ENCODE data around the gene SFN. TPM values are rescaled to one million over a fixed set of nuclear protein-coding genes. Genes with fewer than 3 reads are reported as not detected.

The SFN gene
- total RNA-seq, 1 experiment from 2014 or later: 245 TPM

DNA sequence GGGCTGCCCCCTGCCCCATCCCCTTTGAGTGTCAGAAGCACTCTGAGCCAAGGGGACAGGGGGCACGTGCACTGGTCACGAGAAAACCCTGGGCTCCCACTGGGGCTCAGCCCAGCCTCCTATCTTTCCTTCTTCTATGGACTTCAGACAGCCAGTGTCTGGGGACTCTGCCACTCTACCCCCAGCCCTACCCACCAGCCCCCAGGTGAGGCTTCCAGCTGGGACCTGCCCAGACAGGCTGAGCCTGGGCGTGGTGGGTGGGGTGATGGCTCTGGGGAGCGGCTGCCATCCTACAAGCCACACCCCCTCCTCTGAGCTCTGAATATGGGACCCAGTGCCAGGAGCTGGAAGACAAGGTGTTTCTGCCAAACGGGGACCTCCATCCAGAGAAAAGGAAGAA lies 8.0 kb upstream of the SFN start:
- Histone ChIP-seq H3K4me3 (replicated peaks in 1 of 2; ENCODE audit: low read depth in 1 of 2, low read length in 2 of 2) (no peak overlapping the region), H3K9ac (ENCODE audit: low read length) (0 out of 2 replicates have a peak overlapping the region, but pooled peaks have one; percentile 31), H3K4me2 (ENCODE audit: low read length) (peak overlapping the region; percentile 33; the same call in 1 of the 2 replicates), H4K20me1 (ENCODE audit: insufficient read depth) (no peaks in the 10 kb centered on the region), H3K36me3 (ENCODE audit: control insufficient read depth in 1 of 2, insufficient read depth in 2 of 2, low read length in 2 of 2) (peaks cover 8 to 32% of the 10 kb centered on the region in 2 experiments; a peak in 3 of 4 replicates), H2AFZ (ENCODE audit: low read depth, low read length, poor library complexity, severe bottlenecking) (no peak overlapping the region), H3K9me3 (ENCODE audit: control insufficient read depth in 1 of 2, insufficient read depth in 1 of 2, low read depth in 1 of 2, low read length in 2 of 2) (no peaks in the 10 kb centered on the region), H3K79me2 (ENCODE audit: insufficient read depth, low read length) (no peaks in the 10 kb centered on the region; the same call in 1 of the 2 replicates), H3K4me1 (ENCODE audit: control insufficient read depth in 1 of 2, insufficient read depth in 2 of 2, low read length in 2 of 2) (peaks cover 21 to 73% of the 10 kb centered on the region in 2 experiments), H3K27me3 (ENCODE audit: insufficient read depth, low read length) (no peaks in the 10 kb centered on the region), H3K9me2 (ENCODE audit: insufficient read depth) (no peaks in the 10 kb centered on the region), H3K27ac (ENCODE audit: low read depth, low read length) (no peak overlapping the region)
- ATAC-seq: no peak
- ChIA-PET CTCF (interaction anchor here (1.6 to 2.6 kb wide), 2 partner anchors 10 to 18 kb away, joined by 6 to 8 read pairs; no protein-coding TSS in a partner anchor), RAD21 (ENCODE audit: low non-redundant PET in 1 of 2, low total read pairs in 2 of 2, uncharacterized antibody in 2 of 2, unreplicated experiment in 2 of 2) (no interaction called here), POLR2A (no interaction called here)
- no peak for TF ChIP-seq FOSL1 (IDR thresholded peaks at IDR 0.05; ENCODE audit: low read depth)
- TF ChIP-seq ELF1 (IDR thresholded peaks at IDR 0.05; ENCODE audit: borderline replicate concordance, low read depth): no peak
- no peak for TF ChIP-seq RAD21 (IDR thresholded peaks at IDR 0.05; ENCODE audit: low read depth)
- no peak for TF ChIP-seq SIN3A (IDR thresholded peaks at IDR 0.05; ENCODE audit: low read depth)
- TF ChIP-seq CBX3 (IDR thresholded peaks at IDR 0.05; ENCODE audit: low read depth): no peak
- TF ChIP-seq TCF7L2 (IDR thresholded peaks at IDR 0.05; ENCODE audit: borderline replicate concordance, extremely low read depth, insufficient read depth, insufficient read length): no peak
- no peak for TF ChIP-seq ZFX (IDR thresholded peaks at IDR 0.05)
- TF ChIP-seq ZBTB33 (IDR thresholded peaks at IDR 0.05; ENCODE audit: extremely low read depth, insufficient replicate concordance, low read length): no peak
- no peak for TF ChIP-seq EZH2 (IDR thresholded peaks at IDR 0.05)
- no peak for TF ChIP-seq YY1 (IDR thresholded peaks at IDR 0.05; ENCODE audit: extremely low read depth, insufficient replicate concordance, low read depth, low read length)
- TF ChIP-seq SP1 (IDR thresholded peaks at IDR 0.05; ENCODE audit: low read depth): no peak
- no peak for TF ChIP-seq ZNF274 (IDR thresholded peaks at IDR 0.05; ENCODE audit: low read depth, low read length)
- TF ChIP-seq SRF (IDR thresholded peaks at IDR 0.05; ENCODE audit: low read depth): no peak
- intact Hi-C loops (cut with micrococcal nuclease): no loop called here
- DNase-seq (ENCODE audit: low read depth, low spot score): no peak
- BruUV-seq (replicated peaks): no TSS peak
